Fibroblast of villous mesenchyme (primary cell): Measurements from ENCODE around the gene APOA1. TPM values are rescaled to one million over a fixed set of nuclear protein-coding genes. Genes with fewer than 3 reads are reported as not detected.

Experiments
- DNase-seq: peaks from one replicate; pipeline ENCODE4 v3.0.0-alpha.2; 2010; ENCODE audit warnings: low read depth
- H3K4me3 ChIP-seq: 2 replicates; pipeline ENCODE4 v1.5.1; 2011; ENCODE audit warnings: low read depth, mild to moderate bottlenecking, low read length
- CTCF ChIP-seq: IDR thresholded peaks from 2 replicates; pipeline ENCODE4 v1.5.1; 2012; ENCODE audit warnings: low read depth, mild to moderate bottlenecking, low read length; ENCODE audit not compliant: insufficient read depth
- total RNA-seq: library from RNA; depleted of rRNA; stranded (reverse); fragments of >200 nt; gene quantifications from 2 replicates; pipeline ENCODE4 v1.2.3, GENCODE V29; 2012

The APOA1 gene
- total RNA-seq, 1 donor, result not detected

- TF ChIP-seq CTCF, result no peak
- no peak for DNase-seq
- H3K4me3 ChIP-seq, result no peak overlapping the region
Measured at GRCh38 chr11:116867619-116868018, 30.2 kb upstream of the APOA1 start.

GRCh38 chr11:116866804-116867455 lies 29.5 kb upstream of the APOA1 start:
- no peak for DNase-seq
- no peak overlapping the region for H3K4me3 ChIP-seq
- TF ChIP-seq CTCF, result no peak

GRCh38 chr11:116865696-116866095 lies 28.3 kb upstream of the APOA1 start:
- TF ChIP-seq CTCF, result no peak
- peak; percentile 83 for DNase-seq
- no peak overlapping the region for H3K4me3 ChIP-seq

GRCh38 chr11:116864531-116864930 lies 27.1 kb upstream of the APOA1 start:
- TF ChIP-seq CTCF, result no peak
- peak; percentile 38 for DNase-seq
- no peak overlapping the region for H3K4me3 ChIP-seq

GRCh38 chr11:116862951-116863350 lies 25.5 kb upstream of the APOA1 start:
- no peak overlapping the region for H3K4me3 ChIP-seq
- no peak for TF ChIP-seq CTCF
- DNase-seq, result no peak

GRCh38 chr11:116862185-116862584 lies 24.8 kb upstream of the APOA1 start:
- DNase-seq, result no peak
- no peak for TF ChIP-seq CTCF
- no peak overlapping the region for H3K4me3 ChIP-seq

GRCh38 chr11:116861539-116861938 lies 24.1 kb upstream of the APOA1 start:
- no peak for DNase-seq
- no peak for TF ChIP-seq CTCF
- no peak overlapping the region for H3K4me3 ChIP-seq
